HEK293 (cell line): ENCODE data around the gene UBR2.

Source experiments
- CTCF ChIA-PET: fragments of 350-600 bp; formaldehyde crosslinking; extraction: SDS; loops from one replicate; lab custom pipeline; 2021; ENCODE audit warnings: antibody characterized with exemption; lab: Yijun Ruan, JAX
- POLR2A ChIA-PET: fragments of 300-600 bp; formaldehyde crosslinking; extraction: SDS; loops from one replicate; lab custom pipeline; 2020; ENCODE audit warnings: antibody characterized with exemption, inconsistent platforms; lab: Yijun Ruan, JAX
- H3K27ac ChIP-seq: fragments of 200-500 bp; sonication (Bioruptor generic); 2 replicates; pipeline ENCODE4 v1.5.1; 2014; ENCODE audit warnings: low read depth, low read length, control low read depth, inconsistent platforms; ENCODE audit errors: extremely low read depth
- H3K36me3 ChIP-seq, 2 experiments: fragments of 200-500 bp in 1 of 2; sonication (Bioruptor generic) in 1 of 2; 1 replicate in 1 of 2; 2 replicates in 1 of 2; pipeline ENCODE4 v1.5.1; 2014 to 2017; ENCODE audit warnings: inconsistent platforms in 2 of 2, low read length in 2 of 2; ENCODE audit not compliant: control insufficient read depth in 2 of 2, insufficient read depth in 1 of 2
- H3K4me1 ChIP-seq: fragments of 200-500 bp; sonication (Bioruptor generic); 2 replicates; pipeline ENCODE4 v1.5.1; 2014; ENCODE audit warnings: mild to moderate bottlenecking, low read length, inconsistent platforms; ENCODE audit not compliant: control insufficient read depth, insufficient read depth
- H3K4me3 ChIP-seq: 2 replicates; pipeline ENCODE4 v1.5.1; 2011; ENCODE audit warnings: low read depth, mild to moderate bottlenecking, control low read depth, low read length, moderate library complexity
- H3K9me3 ChIP-seq: fragments of 200-500 bp; sonication (Bioruptor generic); 2 replicates; pipeline ENCODE4 v1.5.1; 2014; ENCODE audit warnings: low read depth, low read length, inconsistent platforms; ENCODE audit not compliant: control insufficient read depth, insufficient read depth
- ATF2 ChIP-seq: fragments of 450-650 bp; formaldehyde crosslinking; IDR thresholded peaks from 2 replicates; pipeline ENCODE4 v1.5.1; 2016; ENCODE audit warnings: missing biosample characterization, missing genetic modification characterization, low read depth
- GLIS1 ChIP-seq: fragments of 450-650 bp; formaldehyde crosslinking; IDR thresholded peaks from 2 replicates; pipeline ENCODE4 v1.5.1; 2016; ENCODE audit warnings: missing biosample characterization, missing genetic modification characterization
- HIC1 ChIP-seq: fragments of 450-650 bp; formaldehyde crosslinking; IDR thresholded peaks from 2 replicates; pipeline ENCODE4 v1.5.1; 2016; ENCODE audit warnings: missing biosample characterization, missing genetic modification characterization
- IKZF3 ChIP-seq: fragments of 450-650 bp; IDR thresholded peaks from 2 replicates; pipeline ENCODE4 v1.5.0; 2018; ENCODE audit warnings: missing biosample characterization, mild to moderate bottlenecking, missing genetic modification characterization, moderate library complexity
- PRDM6 ChIP-seq: fragments of 450-650 bp; formaldehyde crosslinking; IDR thresholded peaks from 2 replicates; pipeline ENCODE4 v1.5.1; 2017; ENCODE audit warnings: missing biosample characterization, missing genetic modification characterization
- SALL2 ChIP-seq: fragments of 450-650 bp; formaldehyde crosslinking; IDR thresholded peaks from 2 replicates; pipeline ENCODE4 v1.5.0; 2017; ENCODE audit warnings: missing biosample characterization, mild to moderate bottlenecking, missing genetic modification characterization, borderline replicate concordance
- WT1 ChIP-seq: fragments of 450-650 bp; formaldehyde crosslinking; IDR thresholded peaks from 2 replicates; pipeline ENCODE4 v1.5.1; 2016; ENCODE audit warnings: missing biosample characterization, missing genetic modification characterization
- ZBTB17 ChIP-seq: fragments of 450-650 bp; formaldehyde crosslinking; IDR thresholded peaks from 2 replicates; pipeline ENCODE4 v1.5.1; 2016; ENCODE audit warnings: missing biosample characterization, missing genetic modification characterization
- ZBTB44 ChIP-seq: fragments of 450-650 bp; IDR thresholded peaks from 2 replicates; pipeline ENCODE4 v1.5.1; 2018; ENCODE audit warnings: missing biosample characterization, mild to moderate bottlenecking, missing genetic modification characterization
- ZFP3 ChIP-seq: fragments of 450-650 bp; formaldehyde crosslinking; IDR thresholded peaks from 2 replicates; pipeline ENCODE4 v1.5.1; 2016; ENCODE audit warnings: low read depth, missing biosample characterization, missing genetic modification characterization
- ZNF10 ChIP-seq: fragments of 450-650 bp; formaldehyde crosslinking; IDR thresholded peaks from 2 replicates; pipeline ENCODE4 v1.5.1; 2017; ENCODE audit warnings: missing biosample characterization, missing genetic modification characterization
- ZNF155 ChIP-seq: fragments of 450-650 bp; formaldehyde crosslinking; IDR thresholded peaks from 2 replicates; pipeline ENCODE4 v1.5.1; 2016; ENCODE audit warnings: missing biosample characterization, missing genetic modification characterization
- ZNF18 ChIP-seq: fragments of 450-650 bp; formaldehyde crosslinking; IDR thresholded peaks from 2 replicates; pipeline ENCODE4 v1.5.1; 2016; ENCODE audit warnings: missing biosample characterization, missing genetic modification characterization
- ZNF223 ChIP-seq: fragments of 450-650 bp; formaldehyde crosslinking; IDR thresholded peaks from 2 replicates; pipeline ENCODE4 v1.5.1; 2016; ENCODE audit warnings: missing biosample characterization, missing genetic modification characterization
- ZNF394 ChIP-seq: fragments of 450-650 bp; formaldehyde crosslinking; IDR thresholded peaks from 2 replicates; pipeline ENCODE4 v1.5.1; 2016; ENCODE audit warnings: missing biosample characterization, missing genetic modification characterization, mild to moderate bottlenecking, moderate library complexity, borderline replicate concordance
- ZNF488 ChIP-seq: fragments of 450-650 bp; formaldehyde crosslinking; IDR thresholded peaks from 2 replicates; pipeline ENCODE4 v1.5.1; 2016; ENCODE audit warnings: missing biosample characterization, missing genetic modification characterization
- ZNF561 ChIP-seq: fragments of 450-650 bp; IDR thresholded peaks from 2 replicates; pipeline ENCODE4 v1.5.1; 2018; ENCODE audit warnings: missing biosample characterization, missing genetic modification characterization, borderline replicate concordance
- ZNF639 ChIP-seq: fragments of 450-650 bp; formaldehyde crosslinking; IDR thresholded peaks from 2 replicates; pipeline ENCODE4 v1.5.1; 2016; ENCODE audit warnings: missing biosample characterization, missing genetic modification characterization
- ZNF658 ChIP-seq: fragments of 450-650 bp; formaldehyde crosslinking; IDR thresholded peaks from 2 replicates; pipeline ENCODE4; 2016; ENCODE audit warnings: missing biosample characterization, missing genetic modification characterization
- ZNF76 ChIP-seq: fragments of 450-650 bp; formaldehyde crosslinking; IDR thresholded peaks from 2 replicates; pipeline ENCODE4; 2016; ENCODE audit warnings: low read depth, missing biosample characterization, missing genetic modification characterization, borderline replicate concordance
- ZNF792 ChIP-seq: fragments of 450-650 bp; formaldehyde crosslinking; IDR thresholded peaks from 2 replicates; pipeline ENCODE4 v1.5.1; 2016; ENCODE audit warnings: missing biosample characterization, missing genetic modification characterization
- ZSCAN5A ChIP-seq: fragments of 450-650 bp; formaldehyde crosslinking; IDR thresholded peaks from 2 replicates; pipeline ENCODE4 v1.5.1; 2016; ENCODE audit warnings: missing biosample characterization, missing genetic modification characterization
- ZXDB ChIP-seq: fragments of 450-650 bp; formaldehyde crosslinking; IDR thresholded peaks from 2 replicates; pipeline ENCODE4 v1.5.1; 2016; ENCODE audit warnings: missing biosample characterization, missing genetic modification characterization

The UBR2 gene

GRCh38 chr6:42563697-42564505, at the start of gene UBR2:
Gene UBR2, plus strand, starts transcription at chr6:42564029. Its CDS starts 291 bp downstream, at chr6:42564320.
- peak within 1 kb of the TSS; percentile 59 for H3K27ac ChIP-seq
- no peaks in the 10 kb centered on the region for H3K9me3 ChIP-seq
- H3K4me3 ChIP-seq, result peak within 1 kb of the TSS; percentile 82
- ChIA-PET CTCF (interaction anchor here (0.5 to 2.1 kb wide), 13 partner anchors 9 to 1864 kb away, joined by 3 to 26 read pairs (median 4); no protein-coding TSS in a partner anchor), POLR2A (interaction anchor here (0.6 to 2.7 kb wide), 28 partner anchors 9 to 472 kb away, joined by 3 to 23 read pairs (median 4); partner anchors contain the start of genes BICRAL, CNPY3, KLHDC3 and MEA1)
- H3K4me1 ChIP-seq, result no peaks in the 10 kb centered on the region
- peaks cover 4% of the 10 kb centered on the region in 2 experiments; a peak in 2 of 3 replicates for H3K36me3 ChIP-seq
- TF ChIP-seq SALL2 (tag by site-specific recombination), result no peak
- TF ChIP-seq ZFP3, result peak; percentile 70
- TF ChIP-seq ZNF10 (tag by site-specific recombination), result peak; percentile 66; the same call in 1 of the 2 replicates
- no peak for TF ChIP-seq WT1 (tag by site-specific recombination)
- no peak for TF ChIP-seq ZBTB44
- TF ChIP-seq IKZF3, result no peak
- TF ChIP-seq ZNF155, result no peak
- TF ChIP-seq ATF2 (tag by site-specific recombination), result no peak
- no peak for TF ChIP-seq ZNF18 (tag by site-specific recombination)
- TF ChIP-seq ZNF658 (tag by site-specific recombination), result no peak
- peak; percentile 99 for TF ChIP-seq ZBTB17 (tag by site-specific recombination)
- TF ChIP-seq ZNF639 (tag by site-specific recombination), result peak; percentile 37; the same call in 1 of the 2 replicates
- TF ChIP-seq HIC1 (tag by site-specific recombination), result peak; percentile 97
- TF ChIP-seq PRDM6, result no peak
- peak; percentile 24; the same call in 1 of the 2 replicates for TF ChIP-seq ZNF394 (tag by site-specific recombination)
- TF ChIP-seq ZNF792 (tag by site-specific recombination), result no peak
- no peak for TF ChIP-seq ZNF488
- peak; percentile 89 for TF ChIP-seq ZXDB (tag by site-specific recombination)
- peak; percentile 100 for TF ChIP-seq ZNF76 (tag by site-specific recombination)
- TF ChIP-seq ZNF223, result no peak
- TF ChIP-seq GLIS1 (tag by site-specific recombination), result peak; percentile 49
- no peak; the same call in 1 of the 2 replicates for TF ChIP-seq ZNF561 (tag by site-specific recombination)
- TF ChIP-seq ZSCAN5A, result peak; percentile 82; the same call in 1 of the 2 replicates
